NOMO-1 treated with dmso at 0.1 percent for 144 hours (cell line): Measurements from ENCODE around the gene POLE.

Source experiments
- DNase-seq: peaks from one replicate; lab custom pipeline; 2025; ENCODE audit not compliant: unreplicated experiment; lab: John Stamatoyannopoulos, UW

POLE gene

GRCh38 chr12:132632521-132633228 lies 54.5 kb downstream of the POLE start:
- no peak for DNase-seq

GRCh38 chr12:132631666-132632065 lies 55.5 kb downstream of the POLE start:
- no peak for DNase-seq

GRCh38 chr12:132630672-132631071 lies 56.5 kb downstream of the POLE start:
- no peak for DNase-seq

- DNase-seq: no peak
Observed at GRCh38 chr12:132629330-132629729, 57.8 kb downstream of the POLE start.

GRCh38 chr12:132625731-132626430 lies 61.3 kb downstream of the POLE start:
- DNase-seq: no peak

GRCh38 chr12:132624910-132625630 lies 62.1 kb downstream of the POLE start:
- DNase-seq: no peak

GRCh38 chr12:132624186-132624855 lies 62.8 kb downstream of the POLE start:
- no peak for DNase-seq

GRCh38 chr12:132623072-132623869 lies 63.9 kb downstream of the POLE start:
- no peak for DNase-seq

GRCh38 chr12:132622437-132623071 lies 64.6 kb downstream of the POLE start:
- DNase-seq: no peak

- DNase-seq: no peak
Observed at GRCh38 chr12:132621657-132622435, 65.3 kb downstream of the POLE start.

- DNase-seq: no peak
Observed at GRCh38 chr12:132620899-132621656, 66.1 kb downstream of the POLE start.

GRCh38 chr12:132620113-132620898 lies 66.8 kb downstream of the POLE start:
- DNase-seq: no peak

- no peak for DNase-seq
Observed at GRCh38 chr12:132619386-132620112, 67.6 kb downstream of the POLE start.

- no peak for DNase-seq
Observed at GRCh38 chr12:132619071-132619385, 68.1 kb downstream of the POLE start.

- no peak for DNase-seq
Observed at GRCh38 chr12:132618683-132619043, 68.5 kb downstream of the POLE start, which contains the start of gene P2RX2. P2RX2 (plus strand) TSS chr12:132618776; CDS start chr12:132618817, 41 bp downstream.

- DNase-seq: no peak
Observed at GRCh38 chr12:132617822-132618682, 69.1 kb downstream of the POLE start.
